OCI-LY7 (cell line): ENCODE data around the gene PET100.

Experiments used
- EZH2phosphoT487 ChIP-seq: fragments of 200-600 bp; sonication (generic); IDR thresholded peaks from 2 replicates; pipeline ENCODE4 v1.6.1; 2018; ENCODE audit warnings: low read depth, borderline replicate concordance, mild to moderate bottlenecking, mixed run types, antibody characterized with exemption, low read length, moderate library complexity, mixed read lengths
- TF ChIP-seq, protein P1 (sequence below): fragments of 200-600 bp; sonication (generic); conservative IDR thresholded peaks from 2 replicates; pipeline ENCODE4 v1.5.1; 2014; ENCODE audit warnings: mild to moderate bottlenecking, antibody characterized with exemption, low read length, moderate library complexity, mixed read lengths

DNA sequence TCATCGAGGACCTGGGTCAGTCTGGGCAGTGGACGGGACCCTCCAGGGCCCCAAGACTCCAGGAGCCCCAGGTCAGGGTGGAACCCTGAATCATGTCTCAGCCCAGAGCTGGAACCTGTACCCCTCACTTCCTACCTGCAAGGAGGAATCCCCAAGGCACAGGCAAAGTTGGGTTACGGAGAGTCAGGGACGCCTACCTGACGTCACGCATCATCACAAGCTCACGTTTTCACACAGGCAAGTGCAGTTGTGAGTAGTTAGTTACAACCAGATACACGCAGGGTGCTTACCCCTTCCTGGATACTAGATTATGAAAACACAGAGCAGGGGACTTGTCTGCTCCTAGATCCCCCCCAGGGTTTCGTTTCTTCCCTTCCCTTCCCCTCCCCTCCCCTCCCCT, 41.2 kb downstream of the PET100 start:
- TF ChIP-seq, protein P1, sequence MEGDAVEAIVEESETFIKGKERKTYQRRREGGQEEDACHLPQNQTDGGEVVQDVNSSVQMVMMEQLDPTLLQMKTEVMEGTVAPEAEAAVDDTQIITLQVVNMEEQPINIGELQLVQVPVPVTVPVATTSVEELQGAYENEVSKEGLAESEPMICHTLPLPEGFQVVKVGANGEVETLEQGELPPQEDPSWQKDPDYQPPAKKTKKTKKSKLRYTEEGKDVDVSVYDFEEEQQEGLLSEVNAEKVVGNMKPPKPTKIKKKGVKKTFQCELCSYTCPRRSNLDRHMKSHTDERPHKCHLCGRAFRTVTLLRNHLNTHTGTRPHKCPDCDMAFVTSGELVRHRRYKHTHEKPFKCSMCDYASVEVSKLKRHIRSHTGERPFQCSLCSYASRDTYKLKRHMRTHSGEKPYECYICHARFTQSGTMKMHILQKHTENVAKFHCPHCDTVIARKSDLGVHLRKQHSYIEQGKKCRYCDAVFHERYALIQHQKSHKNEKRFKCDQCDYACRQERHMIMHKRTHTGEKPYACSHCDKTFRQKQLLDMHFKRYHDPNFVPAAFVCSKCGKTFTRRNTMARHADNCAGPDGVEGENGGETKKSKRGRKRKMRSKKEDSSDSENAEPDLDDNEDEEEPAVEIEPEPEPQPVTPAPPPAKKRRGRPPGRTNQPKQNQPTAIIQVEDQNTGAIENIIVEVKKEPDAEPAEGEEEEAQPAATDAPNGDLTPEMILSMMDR = no peak
- no peak for TF ChIP-seq EZH2phosphoT487
